GM19035 (cell line): Measurements from ENCODE around the gene GPR84.
"Not testable (repeated sequence)": the region's sequence is repeated elsewhere in the genome, so short reads cannot be mapped to it uniquely, and the experiment has no call there.

Experiments
- ATAC-seq: cut with Tn5 transposase; IDR thresholded peaks from one replicate; pipeline ENCODE4 v1.9.1; 2021; ENCODE audit not compliant: unreplicated experiment

Gene GPR84

DNA sequence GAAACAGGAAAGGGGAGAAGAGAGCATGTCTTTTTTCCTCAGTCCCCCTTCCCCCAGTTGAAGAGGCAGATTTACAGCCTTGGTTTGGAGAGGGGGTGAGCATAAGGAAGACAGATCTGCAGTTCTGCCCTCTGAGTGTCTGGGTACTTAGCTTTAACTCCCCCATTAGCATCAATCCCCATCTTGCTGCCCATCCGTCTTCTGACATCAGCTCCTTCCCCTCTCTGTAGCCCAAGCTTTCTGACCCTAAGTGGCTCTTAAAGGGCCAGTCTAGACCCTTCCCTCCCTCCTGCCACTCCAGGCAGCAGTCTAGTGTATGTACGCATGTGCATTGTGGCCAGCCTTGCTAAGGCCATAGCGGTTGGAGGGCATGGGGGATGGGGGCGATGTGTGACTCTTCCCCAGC is 7.3 kb downstream of the GPR84 start:
- ATAC-seq, result no peak

DNA sequence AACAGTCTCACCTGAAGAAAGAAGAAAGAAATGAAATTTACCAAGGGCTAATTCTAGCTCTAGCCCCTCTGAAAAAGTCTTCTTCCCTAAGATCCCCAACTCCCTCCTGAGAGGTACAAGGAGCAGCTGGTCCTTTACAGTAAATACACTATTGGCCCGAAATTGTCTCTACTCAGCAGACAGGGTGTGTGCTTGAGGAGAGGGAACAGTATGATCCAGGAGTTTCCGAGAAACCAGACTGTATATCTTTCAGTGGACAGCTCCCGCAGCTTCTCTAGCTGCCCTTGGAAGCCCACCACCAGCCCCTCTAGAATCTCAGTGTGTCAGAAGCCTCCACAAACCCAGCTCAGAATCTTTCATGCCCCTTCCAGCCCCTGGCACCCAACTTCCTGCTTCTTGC is 8.1 kb downstream of the GPR84 start:
- no peak for ATAC-seq

- ATAC-seq, result no peak
Observed at GRCh38 chr12:54355104-54355815, 9.0 kb downstream of the GPR84 start.

GRCh38 chr12:54354271-54354670 is 10.0 kb downstream of the GPR84 start:
- not testable (repeated sequence) for ATAC-seq

GRCh38 chr12:54352891-54353874 is 11.1 kb downstream of the GPR84 start:
- no peak for ATAC-seq

GRCh38 chr12:54352022-54352531 is 12.2 kb downstream of the GPR84 start:
- ATAC-seq, result no peak

- no peak for ATAC-seq
Observed at GRCh38 chr12:54351341-54351740, 12.9 kb downstream of the GPR84 start.

DNA sequence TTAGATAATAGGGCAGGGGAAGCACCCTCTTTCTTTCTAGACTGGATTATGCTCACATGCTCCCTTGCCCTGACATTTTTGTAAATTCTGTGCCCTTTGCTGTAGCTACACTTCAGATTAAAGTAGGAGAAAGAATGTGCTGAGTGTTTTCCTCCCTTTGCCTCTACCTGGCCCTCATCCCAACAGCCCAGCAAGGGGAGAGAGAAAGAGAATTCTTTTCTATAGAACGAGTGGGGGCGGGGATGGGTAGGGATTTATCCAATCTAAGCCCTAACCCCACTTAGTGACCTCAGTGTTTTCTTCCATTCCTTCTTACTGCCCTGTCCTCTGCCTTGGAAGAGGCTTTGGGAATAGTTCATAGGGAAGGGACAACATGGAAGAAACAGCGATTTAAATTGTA is 13.5 kb downstream of the GPR84 start:
- ATAC-seq, result no peak

DNA sequence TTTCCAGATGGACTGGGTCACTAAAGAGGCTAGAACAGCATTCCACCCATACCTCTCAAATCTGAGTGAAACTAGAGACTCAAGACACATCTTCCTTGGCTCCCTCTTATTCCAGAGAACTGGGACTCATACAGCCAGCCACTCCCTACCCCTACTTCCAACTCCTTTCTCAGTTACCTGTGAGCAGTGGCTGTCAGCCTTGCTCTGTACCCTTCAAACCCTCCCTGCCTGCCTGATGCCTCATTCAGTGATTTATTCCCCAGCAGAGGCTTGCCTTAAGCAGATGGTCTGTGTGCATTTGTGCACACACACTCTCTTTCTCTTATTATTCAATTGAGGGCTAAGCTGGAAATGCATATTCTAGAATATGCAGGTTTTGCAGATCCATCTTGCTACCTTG is 14.6 kb downstream of the GPR84 start:
- ATAC-seq, result no peak

- ATAC-seq, result no peak
Observed at GRCh38 chr12:54349036-54349435, 15.2 kb downstream of the GPR84 start.

DNA sequence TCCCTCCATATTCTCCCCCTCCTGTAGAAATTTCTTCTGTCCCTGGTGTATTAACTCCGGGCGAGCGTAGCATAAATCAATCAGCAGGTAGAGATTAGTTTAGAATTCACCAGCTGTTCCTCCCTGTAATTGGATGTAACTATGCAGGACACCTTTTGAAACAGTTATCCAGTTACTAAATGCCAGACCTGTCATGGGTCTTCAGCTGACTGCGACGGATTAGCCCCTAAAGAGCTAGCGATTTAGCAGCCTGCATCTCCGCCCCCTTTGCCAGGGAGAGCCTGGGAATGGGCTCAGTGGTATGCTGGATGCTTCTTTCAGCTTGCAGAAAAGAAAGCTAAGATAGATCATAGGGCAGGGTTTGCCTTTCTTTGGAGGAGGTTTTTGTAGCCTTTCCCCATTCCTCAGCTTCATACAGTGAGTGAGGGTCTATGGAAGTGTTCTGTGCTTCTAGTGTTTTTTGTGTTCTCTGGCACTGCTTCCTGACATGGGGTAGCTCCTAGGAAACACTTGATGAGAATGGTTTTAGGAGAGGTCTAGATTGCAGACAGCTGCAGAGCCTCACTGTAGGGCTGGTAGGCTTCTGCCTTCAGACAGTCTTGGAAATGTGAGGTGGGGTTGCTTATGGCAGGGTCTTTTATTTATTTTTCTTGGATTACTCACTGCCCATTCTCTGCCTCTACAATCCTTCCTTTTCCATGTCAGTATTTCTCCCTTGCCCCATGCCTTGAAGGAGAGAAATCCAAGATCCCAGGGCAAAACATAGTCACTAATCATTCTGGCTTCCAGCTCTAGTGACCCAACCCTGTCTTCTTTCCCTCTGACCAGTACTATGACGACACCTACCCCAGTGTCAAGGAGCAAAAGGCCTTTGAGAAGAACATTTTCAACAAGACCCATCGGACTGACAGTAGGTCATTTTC is 22.6 kb downstream of the GPR84 start:
- no peak for ATAC-seq

DNA sequence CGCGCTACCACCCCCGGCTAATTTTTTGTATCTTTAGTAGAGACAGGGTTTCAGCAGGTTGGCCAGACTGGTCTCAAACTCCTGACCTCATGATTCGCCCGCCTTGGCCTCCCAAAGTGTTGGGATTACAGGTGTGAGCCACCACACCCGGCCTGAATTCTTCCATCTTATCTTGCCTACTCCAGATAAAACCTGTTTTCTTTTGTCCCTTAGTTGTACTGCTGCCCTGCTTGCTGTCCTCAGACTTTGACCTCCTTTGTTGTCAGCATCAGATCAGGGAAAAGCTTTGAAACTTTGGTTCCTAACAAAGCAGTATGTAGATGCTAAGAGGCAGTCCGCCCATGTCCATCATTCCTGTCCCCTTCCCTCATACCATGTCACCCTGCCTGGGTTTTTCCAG is 23.4 kb downstream of the GPR84 start:
- no peak for ATAC-seq

DNA sequence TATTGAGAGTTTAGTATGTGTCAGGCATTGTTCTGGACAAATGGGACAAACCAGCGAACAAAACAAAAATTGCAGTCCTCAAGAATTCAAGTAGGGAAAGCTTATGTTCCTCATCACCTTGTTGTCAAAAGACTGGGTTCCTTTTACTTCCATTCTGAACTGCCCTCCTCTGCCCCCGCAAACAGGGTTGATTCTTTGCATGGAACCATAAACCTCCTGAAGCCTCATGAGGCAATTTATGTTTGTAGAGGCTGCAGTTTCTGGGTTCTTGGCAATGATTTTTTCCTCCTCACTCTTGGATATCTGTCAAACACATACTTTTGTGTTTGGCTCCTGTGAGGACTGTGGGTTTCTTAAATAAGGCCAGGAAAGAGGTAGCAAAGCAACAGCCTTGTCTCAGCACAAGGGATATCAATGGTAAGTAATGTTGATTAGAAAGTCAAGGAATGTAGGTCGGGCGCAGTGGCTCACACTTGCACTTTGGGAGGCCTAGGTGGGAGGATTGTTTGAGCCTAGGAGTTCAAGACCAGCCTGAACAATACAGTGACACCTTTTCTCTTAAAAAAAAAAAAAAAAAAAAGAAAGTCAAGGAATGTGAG is 25.5 kb downstream of the GPR84 start:
- no peak for ATAC-seq

DNA sequence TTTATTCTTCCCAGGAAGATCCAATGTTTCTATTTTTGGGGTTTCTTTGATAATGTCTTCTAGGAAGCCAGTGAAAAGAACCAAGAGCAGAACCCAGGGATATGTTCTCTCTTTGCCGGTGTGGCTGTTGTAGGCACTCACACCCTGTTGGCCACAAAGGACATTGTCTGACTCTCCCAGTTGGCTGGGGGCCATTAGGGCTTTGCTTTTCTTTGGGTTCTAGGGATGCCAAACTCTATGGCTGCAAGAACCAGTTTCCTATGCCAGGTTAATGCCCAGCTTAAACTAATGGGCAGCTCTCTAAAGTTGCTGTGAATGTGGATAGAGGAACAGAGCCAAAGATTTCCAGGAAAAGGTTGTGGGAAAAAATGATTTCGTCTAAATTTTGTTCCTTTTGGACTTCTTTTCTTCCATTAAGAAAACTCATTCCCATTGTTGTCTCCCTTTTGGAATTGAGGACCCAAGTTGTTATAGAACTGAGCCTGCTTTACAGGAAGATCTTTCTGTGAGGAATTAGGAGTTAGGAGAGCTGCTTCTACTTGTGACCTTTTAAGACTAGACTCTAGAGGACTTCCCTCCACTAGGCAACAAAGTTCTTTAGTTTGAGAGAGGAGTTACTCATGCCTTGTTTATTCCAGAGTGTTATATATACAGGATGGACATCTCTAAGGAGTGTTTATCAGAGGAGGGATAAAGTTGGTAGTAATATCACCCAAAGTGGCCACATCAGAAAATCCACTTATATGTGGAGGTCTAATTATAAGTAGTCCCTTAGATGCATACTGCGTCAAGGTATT is 26.2 kb downstream of the GPR84 start:
- ATAC-seq, result no peak

DNA sequence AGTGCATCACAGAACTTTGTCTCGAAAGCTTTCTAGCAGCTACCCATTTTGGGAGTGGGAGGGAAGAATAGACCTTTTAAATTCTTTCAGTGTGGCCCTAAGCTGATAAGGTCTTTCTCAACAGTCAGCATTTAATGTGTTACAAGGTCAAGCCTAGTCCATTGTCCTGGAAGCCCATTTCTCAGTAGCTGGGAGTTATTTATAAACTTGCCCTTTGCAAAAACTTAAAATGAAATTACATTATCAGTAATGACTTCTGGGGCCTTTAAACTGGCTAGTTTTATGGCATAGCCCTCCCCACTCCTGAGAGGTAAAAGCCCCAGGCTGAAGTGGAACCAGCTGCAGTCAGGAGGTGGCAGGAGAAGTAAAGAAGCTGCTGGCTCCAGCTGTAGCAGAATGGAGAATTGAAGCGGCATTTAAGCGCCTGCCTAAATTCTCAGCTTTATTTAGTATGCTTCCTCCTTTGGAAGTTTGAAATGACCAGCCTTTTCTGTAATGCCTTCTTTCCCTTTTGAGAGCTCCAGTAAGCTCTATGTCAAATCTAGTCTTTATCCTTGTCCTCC is 26.9 kb downstream of the GPR84 start:
- ATAC-seq, result no peak

- ATAC-seq, result no peak
Observed at GRCh38 chr12:54333420-54334034, 30.8 kb downstream of the GPR84 start.

DNA sequence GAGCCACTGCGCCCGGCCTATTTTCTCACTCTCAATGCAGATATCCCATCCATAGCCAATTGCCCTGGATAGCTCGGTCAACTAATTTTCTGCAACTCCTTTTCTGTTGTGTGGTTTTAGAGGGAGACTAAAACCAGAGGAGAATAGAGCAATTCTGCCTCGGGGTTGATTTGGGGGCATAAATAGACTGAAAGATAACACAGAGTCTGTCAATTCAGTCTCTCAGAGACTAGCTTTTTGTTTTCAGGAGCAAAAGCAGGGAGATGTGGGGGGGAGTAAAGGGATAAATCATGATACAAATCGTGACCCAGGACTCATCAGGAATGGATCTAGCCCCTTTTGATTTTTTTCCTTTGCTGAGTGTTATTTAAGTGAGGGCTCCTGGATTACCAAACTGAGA is 32.8 kb downstream of the GPR84 start:
- no peak for ATAC-seq

GRCh38 chr12:54330442-54330841 is 33.8 kb downstream of the GPR84 start:
- no peak for ATAC-seq

DNA sequence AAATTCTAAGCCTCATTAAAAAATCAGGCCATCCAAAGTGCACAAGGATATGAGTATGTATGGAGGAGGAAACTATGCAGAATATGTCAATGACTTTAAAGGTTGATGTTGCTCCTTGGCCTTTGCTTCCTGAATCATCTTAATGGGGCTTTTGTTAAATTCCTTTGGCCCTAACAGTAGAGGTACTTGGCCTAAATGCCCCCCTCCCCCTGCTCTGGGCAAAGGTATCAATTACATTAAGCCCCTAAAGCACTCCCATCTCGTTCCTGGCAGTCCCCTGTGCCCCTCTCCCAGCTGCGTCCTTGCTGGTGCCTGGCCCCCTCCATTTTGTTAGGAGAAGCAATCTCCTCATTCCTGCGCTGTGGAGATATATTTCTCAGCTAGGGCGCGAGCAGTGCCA is 34.5 kb downstream of the GPR84 start:
- no peak for ATAC-seq
